ENCODE data around the gene KLK14. TPM values are rescaled to one million over a fixed set of nuclear protein-coding genes. Genes with fewer than 3 reads are reported as not detected.

The KLK14 gene
- total RNA-seq, 2 donors from 2014 or later = 0.26 to 0.77 TPM

Other genes starting within 250 kb of the KLK14 start
- gene KLK15, start 249.3 kb downstream of the KLK14 start, total RNA-seq = not detected
- gene KLK3, start 228.0 kb downstream of the KLK14 start, total RNA-seq = not detected
- under 1 TPM in 1 of 2 donors, not detected in 1; 0.24 TPM for gene KLK2, start 209.4 kb downstream of the KLK14 start, total RNA-seq
- gene KLK4, start 171.5 kb downstream of the KLK14 start, total RNA-seq = not detected
- gene KLK5, start 129.8 kb downstream of the KLK14 start, total RNA-seq = not detected
- gene KLK6, start 113.3 kb downstream of the KLK14 start, total RNA-seq = not detected
- gene KLK7, start 99.0 kb downstream of the KLK14 start, total RNA-seq = not detected
- not detected for gene KLK8, start 81.3 kb downstream of the KLK14 start, total RNA-seq
- not detected for gene KLK10, start 63.2 kb downstream of the KLK14 start, total RNA-seq
- gene KLK11, start 56.3 kb downstream of the KLK14 start, total RNA-seq = not detected
- not detected for gene KLK12, start 47.9 kb downstream of the KLK14 start, total RNA-seq
- gene KLK13, start 17.8 kb downstream of the KLK14 start, total RNA-seq = not detected
- gene CTU1, start 25.5 kb upstream of the KLK14 start, total RNA-seq = 1 to 10 TPM; 7.0 to 9.7 TPM
- gene SIGLEC9, start 42.0 kb upstream of the KLK14 start, total RNA-seq = under 1 TPM; 0.15 to 0.74 TPM
- not detected for gene SIGLEC7, start 59.4 kb upstream of the KLK14 start, total RNA-seq
- gene CD33, start 142.2 kb upstream of the KLK14 start, total RNA-seq = 1 to 10 TPM in 1 of 2 donors, not detected in 1; 1.2 TPM
- gene SIGLECL1, start 168.2 kb upstream of the KLK14 start, total RNA-seq = under 1 TPM in 1 of 2 donors, not detected in 1; 0.30 TPM
- under 1 TPM; 0.09 to 0.32 TPM for gene IGLON5, start 228.8 kb upstream of the KLK14 start, total RNA-seq